Measurements from ENCODE around the gene HUS1.

GRCh38 chr7:47979832-47980181 is 392 bp upstream of the HUS1 start:
- no peak for TF ChIP-seq GATA2 (IDR thresholded peaks at IDR 0.05; ENCODE audit: low read depth, low read length)
- TF ChIP-seq GATA3 (IDR thresholded peaks at IDR 0.05; ENCODE audit: low read depth, low read length), result no peak
